HG03521 (cell line): ENCODE measurements around the gene NEK7.
A peak's percentile ranks its signal among the peaks of the same experiment; 100 is the strongest.
"Not testable (repeated sequence)": the region's sequence is repeated elsewhere in the genome, so short reads cannot be mapped to it uniquely, and the experiment has no call there.

Experiments used
- ATAC-seq: cut with Tn5 transposase; IDR thresholded peaks from one replicate; pipeline ENCODE4 v1.9.1; 2021; ENCODE audit warnings: mild to moderate bottlenecking, moderate library complexity; ENCODE audit not compliant: unreplicated experiment

NEK7 gene

DNA sequence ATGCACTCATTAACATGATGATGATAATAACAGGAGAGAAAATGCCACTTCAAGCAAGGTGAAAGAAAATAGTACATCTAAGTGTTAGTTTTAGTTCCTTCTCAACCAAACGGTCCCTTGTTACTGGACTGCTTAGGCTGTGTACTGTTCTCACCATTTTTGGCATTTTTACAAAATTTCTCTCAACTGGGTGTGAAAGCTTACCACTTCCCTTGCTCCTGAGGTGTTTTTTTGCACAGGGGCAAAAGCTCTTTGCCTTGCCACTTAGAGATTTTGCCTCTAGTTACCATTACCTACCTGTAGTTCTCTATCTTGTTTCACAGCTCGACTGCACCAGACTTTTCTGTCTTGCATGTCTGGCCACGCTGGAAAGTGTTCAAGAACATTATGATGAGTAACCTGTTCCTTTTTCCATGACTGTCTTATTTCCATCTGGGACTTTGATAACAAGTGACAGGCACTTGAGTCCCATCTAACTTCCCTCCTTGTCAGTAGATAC is 10.7 kb downstream of the NEK7 start:
- ATAC-seq = peak; percentile 48

DNA sequence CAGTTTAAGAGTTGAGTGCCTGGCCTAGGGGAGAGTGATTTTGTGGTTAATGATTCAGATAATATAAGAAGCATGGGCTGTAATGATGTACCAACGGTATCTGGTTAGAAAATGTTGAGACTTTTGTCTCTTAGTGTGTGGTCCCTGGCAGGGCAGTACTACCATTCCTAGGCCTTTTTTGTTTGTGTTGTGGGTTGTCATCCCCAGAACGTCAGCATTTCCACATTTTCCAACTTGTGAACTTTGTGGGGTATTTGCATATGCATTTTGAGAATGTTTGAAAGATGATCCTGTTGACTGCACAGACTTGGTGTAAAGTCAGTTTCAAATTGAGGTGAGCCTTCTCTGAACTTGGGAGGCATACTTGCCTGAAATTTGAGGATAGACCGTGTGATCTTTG is 11.4 kb downstream of the NEK7 start:
- no peak for ATAC-seq

- ATAC-seq = no peak
Observed at GRCh38 chr1:198169672-198170071, 12.9 kb downstream of the NEK7 start.

GRCh38 chr1:198171667-198172540 is 15.1 kb downstream of the NEK7 start:
- no peak for ATAC-seq

DNA sequence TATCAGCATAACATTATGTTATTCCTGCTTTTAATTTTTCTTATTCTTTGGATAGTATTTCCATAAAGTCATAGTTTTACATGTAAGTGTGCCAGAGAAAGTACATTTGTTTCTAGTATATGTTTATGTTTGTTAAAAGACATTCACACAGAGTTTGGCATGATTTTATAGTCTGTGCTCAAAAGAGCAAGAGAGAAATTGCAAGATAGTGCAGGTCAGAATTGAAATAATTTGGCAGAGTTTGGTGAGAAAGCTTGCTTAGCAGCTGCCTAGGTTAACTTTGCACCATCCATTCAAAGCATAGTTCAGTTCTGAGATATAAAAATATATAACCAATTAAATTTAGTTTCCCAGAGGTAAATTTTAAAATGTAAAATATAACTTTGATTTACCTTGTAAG is 17.0 kb downstream of the NEK7 start:
- no peak for ATAC-seq

GRCh38 chr1:198174297-198174696 is 17.5 kb downstream of the NEK7 start:
- ATAC-seq = peak; percentile 37

DNA sequence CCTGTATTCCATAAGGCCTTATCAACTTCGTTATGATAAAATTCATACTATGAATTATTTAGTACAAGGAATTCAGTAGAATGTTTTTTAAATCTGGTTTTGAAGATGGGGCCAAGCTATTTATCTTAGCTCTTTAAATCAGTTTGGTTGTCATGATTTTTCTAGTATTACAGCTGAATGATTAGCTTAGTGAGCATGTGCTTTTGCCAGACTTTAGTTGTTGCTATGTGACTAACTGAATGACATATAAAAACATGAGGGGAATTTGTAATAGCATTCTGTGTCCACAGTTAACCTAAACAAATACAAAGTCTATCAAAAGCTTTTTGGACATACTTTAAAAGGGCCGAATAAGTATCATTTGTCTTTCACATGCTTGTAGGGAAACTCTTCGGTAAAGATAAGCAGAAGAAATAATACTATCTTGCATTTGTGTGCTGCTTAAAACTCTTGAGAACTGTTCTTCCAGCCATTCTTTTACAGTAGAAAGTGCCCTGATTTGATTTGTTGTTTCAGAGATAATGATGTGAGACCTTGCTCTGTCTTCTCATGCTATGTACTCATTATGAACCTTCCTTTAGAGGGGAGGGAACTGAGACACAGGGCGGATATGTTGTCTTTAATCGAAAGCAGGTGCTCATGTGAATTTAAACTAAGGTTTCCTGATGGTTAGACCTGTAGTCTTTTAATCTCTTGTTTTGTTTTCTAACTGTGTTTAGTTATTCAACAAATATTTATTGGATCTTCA is 18.8 kb downstream of the NEK7 start:
- ATAC-seq = peak; percentile 65

DNA sequence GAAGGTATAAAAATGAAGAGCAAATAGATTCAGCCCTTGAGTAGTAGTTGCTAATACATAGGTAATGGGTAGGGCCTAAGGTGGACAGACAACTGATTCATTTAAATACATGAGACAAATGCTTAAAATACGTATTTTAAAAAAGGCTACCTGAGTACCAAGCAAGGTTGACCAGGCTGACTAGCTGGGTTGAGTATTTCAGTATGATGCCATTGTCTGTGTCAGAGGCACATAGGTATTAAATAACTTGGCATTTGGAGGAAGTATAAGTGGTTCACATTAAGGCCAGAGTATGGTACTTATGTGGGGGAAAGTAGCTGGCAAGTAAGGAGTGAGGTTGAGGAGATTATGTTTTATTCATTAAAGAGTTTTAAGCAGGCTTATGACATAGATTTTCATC is 19.4 kb downstream of the NEK7 start:
- ATAC-seq = no peak

DNA sequence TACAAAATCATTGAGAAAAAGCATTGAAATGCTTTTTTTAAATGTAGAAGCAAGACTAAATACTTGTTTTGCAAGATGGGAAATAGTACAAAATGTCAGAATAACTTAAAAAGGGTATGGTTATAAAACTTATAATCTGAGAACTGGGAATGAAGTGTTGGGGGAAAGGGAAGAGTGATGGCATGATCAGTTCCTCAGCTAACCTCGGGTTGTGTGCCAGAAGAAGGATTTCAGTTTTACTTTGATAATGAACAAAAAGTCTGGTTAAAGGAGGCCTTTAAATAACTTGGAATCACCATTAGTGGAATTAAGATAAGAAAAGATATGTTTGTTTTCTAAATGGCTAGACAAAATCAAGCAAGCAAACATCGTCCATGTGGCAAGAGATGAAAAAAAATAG is 20.7 kb downstream of the NEK7 start:
- no peak for ATAC-seq

DNA sequence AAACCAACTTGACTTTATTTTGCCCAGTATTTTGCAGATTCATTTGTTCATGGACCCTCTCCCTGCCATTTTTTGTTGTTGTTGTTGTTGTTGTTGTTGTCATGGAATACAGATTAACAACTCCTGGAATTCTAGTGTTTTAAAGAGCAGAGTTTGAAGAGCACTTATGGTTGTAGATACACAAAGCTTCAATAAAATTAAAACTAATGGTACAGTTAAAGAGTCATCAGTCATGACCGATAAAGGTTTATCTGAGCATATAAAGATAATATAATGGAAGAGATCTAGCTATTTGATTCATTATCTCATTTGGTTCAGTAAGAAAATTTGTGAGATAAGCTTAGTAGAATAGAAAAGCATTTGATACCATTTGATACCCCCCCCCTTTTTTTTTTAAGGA is 21.8 kb downstream of the NEK7 start:
- ATAC-seq = no peak

- ATAC-seq = no peak
Observed at GRCh38 chr1:198179556-198179981, 22.8 kb downstream of the NEK7 start.

- ATAC-seq = no peak
Observed at GRCh38 chr1:198183605-198184004, 26.8 kb downstream of the NEK7 start.

DNA sequence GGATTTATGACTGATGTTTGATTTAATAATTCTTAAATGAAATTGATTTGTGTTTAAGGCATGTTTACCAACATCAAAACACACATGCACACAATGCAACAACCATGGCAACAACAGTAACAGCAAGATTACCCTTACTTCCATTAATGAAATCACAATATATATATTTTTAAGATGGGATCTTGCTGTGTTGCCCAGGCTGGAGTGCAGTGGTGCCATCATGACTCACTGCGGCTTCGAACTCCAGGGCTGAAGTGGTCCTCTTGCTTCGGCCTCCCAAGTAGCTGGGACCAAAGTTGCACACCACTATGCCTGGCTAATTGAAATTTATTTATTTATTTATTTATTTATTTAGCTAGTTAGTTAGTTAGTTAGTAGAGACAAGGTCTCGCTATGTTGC is 27.7 kb downstream of the NEK7 start:
- ATAC-seq = no peak

GRCh38 chr1:198185146-198185545 is 28.3 kb downstream of the NEK7 start:
- no peak for ATAC-seq

DNA sequence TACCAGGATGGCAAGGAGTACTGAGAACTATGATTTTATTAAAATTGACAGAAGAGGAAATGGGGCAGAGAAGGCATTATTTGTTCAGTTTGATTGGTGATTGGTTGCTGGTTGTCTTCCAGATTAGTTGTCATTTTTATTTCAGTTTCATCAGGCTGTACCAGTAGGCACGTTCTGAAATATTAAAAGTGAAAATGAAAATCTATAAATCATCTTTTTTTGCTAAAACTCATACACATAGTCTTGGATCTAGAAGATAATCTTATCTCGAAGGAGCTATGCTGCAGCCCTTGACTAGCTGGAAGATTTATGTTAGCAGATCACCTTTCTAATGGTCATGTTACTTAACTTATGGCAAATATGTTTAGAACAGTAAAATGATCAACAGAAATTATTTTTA is 29.0 kb downstream of the NEK7 start:
- no peak for ATAC-seq

GRCh38 chr1:198186916-198187580 is 30.2 kb downstream of the NEK7 start:
- ATAC-seq = no peak

DNA sequence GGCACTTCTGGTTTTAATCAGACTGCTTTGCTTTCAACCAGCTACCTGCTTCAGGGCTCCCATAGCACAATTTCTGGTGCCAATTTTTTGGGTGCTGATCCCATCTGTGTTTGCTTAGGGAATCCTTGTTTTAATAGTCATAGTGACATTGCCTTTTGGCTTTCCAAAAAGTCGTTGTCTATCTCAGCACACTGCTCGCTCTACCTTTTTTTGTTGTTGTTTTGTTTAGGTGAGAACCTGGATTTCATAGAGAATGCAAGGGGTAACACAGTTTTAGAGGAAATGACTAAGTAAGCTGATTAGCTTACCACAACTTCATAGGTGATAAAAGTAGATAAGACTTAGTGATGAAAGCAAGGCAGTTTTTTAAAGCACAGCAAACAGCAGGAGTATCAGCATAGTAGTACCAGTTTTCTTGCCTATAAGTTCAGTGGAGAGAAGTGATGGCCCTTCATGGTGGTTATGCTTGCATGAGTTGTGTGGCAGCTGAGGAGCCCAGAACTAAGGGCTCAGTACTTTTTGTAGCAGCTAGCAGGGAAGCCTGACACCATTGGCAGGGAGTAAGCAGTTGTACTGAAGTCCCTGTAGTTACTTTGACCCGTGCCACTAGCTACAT is 31.3 kb downstream of the NEK7 start:
- ATAC-seq = no peak

DNA sequence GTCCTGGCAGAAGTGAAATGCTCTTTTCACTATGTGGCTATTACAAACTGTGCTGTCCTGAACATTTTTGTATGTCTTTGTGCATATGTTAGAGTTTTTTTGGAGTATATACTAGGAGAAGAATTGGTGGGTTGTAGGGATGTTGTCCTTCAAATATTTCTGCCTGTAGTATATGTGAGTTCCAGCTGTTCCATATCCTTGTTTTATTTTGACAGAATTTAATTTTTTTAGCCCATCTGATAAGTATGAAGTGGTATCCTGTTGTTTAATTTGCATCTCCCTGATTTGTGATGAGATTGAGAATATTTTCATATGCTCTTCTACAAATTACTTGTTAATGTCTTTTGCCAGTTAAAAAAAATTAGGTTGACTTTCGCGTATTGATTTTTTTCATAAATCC is 34.3 kb downstream of the NEK7 start:
- no peak for ATAC-seq

DNA sequence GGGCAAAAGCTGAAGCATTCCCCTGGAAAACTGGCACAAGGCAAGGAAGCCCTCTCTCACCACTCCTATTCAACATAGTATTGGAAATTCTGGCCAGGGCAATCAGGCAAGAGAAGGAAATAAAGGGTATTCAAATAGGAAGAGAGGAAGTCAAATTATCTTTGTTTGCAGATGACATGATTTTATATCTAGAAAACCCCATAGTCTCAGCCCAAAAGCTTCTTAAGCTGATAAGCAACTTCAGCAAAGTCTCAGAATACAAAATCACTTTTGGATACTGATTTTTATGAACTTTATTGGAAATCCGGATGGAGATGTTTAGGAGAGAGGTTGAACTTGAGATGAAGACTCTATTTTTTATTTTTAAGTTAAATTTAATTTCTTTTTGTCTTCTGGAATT is 37.1 kb downstream of the NEK7 start:
- not testable (repeated sequence) for ATAC-seq

DNA sequence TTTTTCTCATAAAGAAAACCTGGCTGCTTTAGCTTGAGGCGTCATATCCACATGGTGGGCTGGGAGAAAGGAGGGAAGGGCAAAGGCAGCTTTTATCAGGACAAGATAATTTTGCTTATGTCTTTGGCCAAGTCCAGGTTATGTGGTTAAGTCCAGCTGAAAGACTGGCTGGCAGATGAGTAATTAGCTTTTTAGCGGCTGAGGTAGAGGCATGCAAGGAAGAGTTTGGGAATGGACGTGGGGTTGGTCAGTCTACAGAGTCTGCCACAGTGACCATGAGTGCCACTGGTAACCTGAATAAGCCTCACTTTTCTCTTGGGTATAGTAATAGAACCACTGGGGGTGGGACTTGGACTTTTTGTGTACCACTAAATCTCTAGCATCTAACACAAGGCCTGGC is 39.8 kb downstream of the NEK7 start:
- no peak for ATAC-seq

- no peak for ATAC-seq
Observed at GRCh38 chr1:198197285-198197684, 40.5 kb downstream of the NEK7 start.
